ENCODE results near the gene NR2C1.

DNA sequence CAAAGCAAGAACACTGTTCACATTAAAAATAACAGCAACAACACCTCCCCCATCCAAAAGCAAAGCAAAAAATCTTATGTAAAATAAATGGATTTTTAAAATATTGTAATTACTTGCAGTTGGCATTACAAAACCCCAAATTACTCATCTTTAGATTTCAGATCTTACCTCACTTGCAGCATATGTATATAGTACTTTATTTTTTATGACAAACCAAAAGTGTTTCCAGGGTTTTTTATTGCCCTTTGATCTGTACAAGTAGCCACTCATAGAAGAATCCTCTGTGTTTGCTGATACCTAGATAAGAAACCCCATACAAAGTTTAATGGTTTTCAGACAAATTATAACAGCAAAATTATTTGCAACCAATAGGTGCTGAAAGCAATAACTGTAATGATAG, 12.2 kb upstream of the NR2C1 start:
- TF ChIP-seq CTCF (IDR thresholded peaks at IDR 0.05) (no peak), POLR2A (IDR thresholded peaks at IDR 0.05) (no peak)

All from body of pancreas (tissue), 4 donors.